Naive thymus-derived CD4-positive, alpha-beta T cell (primary cell): ENCODE results near the gene TRIM54. TPM values are rescaled to one million over a fixed set of nuclear protein-coding genes. Genes with fewer than 3 reads are reported as not detected.
A peak's percentile ranks its signal among the peaks of the same experiment; 100 is the strongest.
"Not testable (repeated sequence)": the region's sequence is repeated elsewhere in the genome, so short reads cannot be mapped to it uniquely, and the experiment has no call there.

Source experiments
- ATAC-seq: fragments of 150-1000 bp; cut with Tn5 transposase; 2 replicates; pipeline ENCODE4 v1.10.0; 2021; ENCODE audit warnings: mild to moderate bottlenecking, moderate library complexity
- CTCF ChIA-PET: fragments of 350-600 bp; sonication (Branson Sonifier 250); formaldehyde crosslinking; loops from one replicate; lab custom pipeline; 2021; ENCODE audit warnings: antibody characterized with exemption; lab: Charles Lee
- POLR2A ChIA-PET: fragments of 350-600 bp; sonication (Branson Sonifier 250); formaldehyde crosslinking; loops from one replicate; lab custom pipeline; 2021; ENCODE audit warnings: antibody characterized with exemption, inconsistent platforms; lab: Charles Lee
- DNase-seq, 9 donors: peaks; one replicate each; pipeline versions ENCODE4 v3.0.0 to v3.0.0-alpha.2; 2020 to 2022; ENCODE audit warnings: mixed read lengths in 1 of 9
- H3K27ac ChIP-seq: one replicate; pipeline ENCODE4 v1.7.0; 2013; ENCODE audit warnings: mild to moderate bottlenecking, low read depth, low read length, moderate library complexity
- H3K27me3 ChIP-seq, 2 donors: one replicate each; pipeline ENCODE4 v1.7.0; 2013; ENCODE audit warnings: low read length in 2 of 2, mild to moderate bottlenecking in 2 of 2, moderate library complexity in 2 of 2; ENCODE audit not compliant: control insufficient read depth in 2 of 2, insufficient read depth in 2 of 2
- H3K36me3 ChIP-seq, 3 experiments: 1 replicate in 2 of 3; 2 replicates in 1 of 3; pipeline ENCODE4 v1.7.0; 2013; ENCODE audit warnings: low read length in 3 of 3, mild to moderate bottlenecking in 3 of 3, moderate library complexity in 1 of 3; ENCODE audit not compliant: insufficient read depth in 3 of 3, control insufficient read depth in 2 of 3
- H3K4me1 ChIP-seq, 2 donors: one replicate each; pipeline ENCODE4 v1.7.0; 2013; ENCODE audit warnings: low read length in 2 of 2, mild to moderate bottlenecking in 2 of 2, moderate library complexity in 1 of 2; ENCODE audit not compliant: control insufficient read depth in 2 of 2, insufficient read depth in 2 of 2
- H3K4me3 ChIP-seq: 2 replicates; pipeline ENCODE4 v1.7.0; 2013; ENCODE audit warnings: mild to moderate bottlenecking, low read length
- H3K9me3 ChIP-seq, 3 experiments: 1 replicate in 2 of 3; 2 replicates in 1 of 3; pipeline ENCODE4 v1.7.0; 2013; ENCODE audit warnings: low read length in 3 of 3; ENCODE audit not compliant: control insufficient read depth in 2 of 3
- H3K27ac Mint-ChIP-seq, 9 donors: one replicate each; pipeline ENCODE4 v1.8.0; 2020 to 2022; ENCODE audit warnings: mixed read lengths in 9 of 9, mild to moderate bottlenecking in 8 of 9, moderate library complexity in 5 of 9, inconsistent platforms in 2 of 9
- H3K27me3 Mint-ChIP-seq, 5 donors: one replicate each; pipeline ENCODE4 v1.8.0; 2021 to 2022; ENCODE audit warnings: mixed read lengths in 5 of 5, mild to moderate bottlenecking in 1 of 5
- H3K36me3 Mint-ChIP-seq, 5 donors: one replicate each; pipeline ENCODE4 v1.8.0; 2020 to 2022; ENCODE audit warnings: mixed read lengths in 5 of 5, mild to moderate bottlenecking in 3 of 5, inconsistent platforms in 1 of 5
- H3K4me1 Mint-ChIP-seq, 7 donors: one replicate each; pipeline ENCODE4 v1.8.0; 2020 to 2022; ENCODE audit warnings: mixed read lengths in 7 of 7, mild to moderate bottlenecking in 3 of 7, inconsistent platforms in 1 of 7
- H3K4me3 Mint-ChIP-seq, 10 donors: one replicate each; pipeline ENCODE4 v1.8.0; 2020 to 2022; ENCODE audit warnings: mild to moderate bottlenecking in 10 of 10, mixed read lengths in 10 of 10, moderate library complexity in 6 of 10, inconsistent platforms in 2 of 10
- H3K9me3 Mint-ChIP-seq, 11 donors: one replicate each; pipeline ENCODE4 v1.8.0; 2020 to 2022; ENCODE audit warnings: mixed read lengths in 11 of 11, mild to moderate bottlenecking in 4 of 11, inconsistent platforms in 1 of 11, moderate library complexity in 1 of 11
- intact Hi-C, 2 donors: fragments of 100-400 bp; cut with micrococcal nuclease; formaldehyde crosslinking; loops; one replicate each; pipeline ENCODE4 v1.15.1; 2023
- polyA plus RNA-seq, 2 donors: library from polyadenylated mRNA; unstranded; fragments of 300-500 nt; fragmentation: Illumina TruSeq; gene quantifications; one replicate each; pipeline ENCODE4 v1.2.3, GENCODE V29; 2021
- total RNA-seq, 6 experiments: library from RNA in 5 of 6; stranded (reverse) in 5 of 6; gene quantifications; 1 replicate in 5 of 6; 2 replicates in 1 of 6; pipeline ENCODE4 v1.2.3 and lab custom pipeline; 2021 to 2026

TRIM54 gene
- total and polyA plus RNA-seq, 7 experiments from 2014 or later, result not detected

GRCh38 chr2:27298391-27299080 lies 16.3 kb downstream of the TRIM54 start:
- Mint-ChIP-seq H3K27me3 (peaks cover 3 to 12% (median 5%) of the 10 kb centered on the region in 5 donors), H3K9me3 (no peaks in the 10 kb centered on the region), H3K36me3 (no peaks in the 10 kb centered on the region), H3K27ac (no peak overlapping the region), H3K4me3 (no peak overlapping the region), H3K4me1 (peaks cover 0 to 6% (median 5%) of the 10 kb centered on the region in 7 donors)
- Histone ChIP-seq H3K4me1 (no peaks in the 10 kb centered on the region), H3K27ac (no peak overlapping the region), H3K27me3 (no peaks in the 10 kb centered on the region), H3K36me3 (no peaks in the 10 kb centered on the region), H3K9me3 (no peaks in the 10 kb centered on the region), H3K4me3 (no peak overlapping the region)
- CTCF ChIA-PET, result interaction anchor here (0.7 kb wide), 1 partner anchor 281 kb away, joined by 3 read pairs; no protein-coding TSS in a partner anchor
- intact Hi-C loops, result no loop called here
- POLR2A ChIA-PET, result no interaction called here
- DNase-seq, result no peak
- ATAC-seq, result no peak

GRCh38 chr2:27300606-27301005 lies 18.4 kb downstream of the TRIM54 start:
- peaks cover 14 to 26% (median 17%) of the 10 kb centered on the region in 5 donors for H3K27me3 Mint-ChIP-seq
- H3K27ac Mint-ChIP-seq, H3K27me3 ChIP-seq, H3K27ac ChIP-seq, H3K4me1 Mint-ChIP-seq, H3K4me3 ChIP-seq, POLR2A ChIA-PET, H3K4me3 Mint-ChIP-seq, ATAC-seq, DNase-seq, H3K36me3 Mint-ChIP-seq, H3K9me3 Mint-ChIP-seq, H3K4me1 ChIP-seq, H3K36me3 ChIP-seq, H3K9me3 ChIP-seq: not testable (repeated sequence)
- intact Hi-C loops, result loop anchor here in 1 of 2 donors (5.0 to 10.0 kb wide), 2 partner anchors 38 to 456 kb away; partner anchors contain the start of genes DPYSL5 and SLC30A3
- CTCF ChIA-PET, result interaction anchor here (1.7 kb wide), 1 partner anchor 23 kb away, joined by 6 read pairs; the partner anchor contains the start of gene MPV17

GRCh38 chr2:27303093-27304025 lies 21.1 kb downstream of the TRIM54 start:
- peak; percentile 76 for ATAC-seq
- H3K4me3 ChIP-seq, result peak overlapping the region; percentile 43
- no peaks in the 10 kb centered on the region for H3K9me3 ChIP-seq
- H3K36me3 ChIP-seq, result no peaks in the 10 kb centered on the region
- DNase-seq, result peak in 8 of 9 donors; percentile 32 to 62 (median 54)
- Mint-ChIP-seq H3K27me3 (peaks cover 13 to 34% (median 19%) of the 10 kb centered on the region in 5 donors), H3K9me3 (no peaks in the 10 kb centered on the region), H3K4me3 (peak overlapping the region; percentile 67 to 85 (median 80)), H3K4me1 (peaks cover 0 to 11% (median 9%) of the 10 kb centered on the region in 7 donors), H3K27ac (peak overlapping the region in 7 of 9 donors; percentile 18 to 83 (median 54)), H3K36me3 (peaks cover 0 to under 1% (median 0%) of the 10 kb centered on the region in 5 donors)
- peaks cover 0 to 6% of the 10 kb centered on the region in 2 donors for H3K27me3 ChIP-seq
- peaks cover 0 to 6% of the 10 kb centered on the region in 2 donors for H3K4me1 ChIP-seq
- ChIA-PET CTCF (interaction anchor here (0.6 to 2.3 kb wide), 31 partner anchors 10 to 1181 kb away, joined by 3 to 18 read pairs (median 4); partner anchors contain the start of genes MPV17 and TRIM54), POLR2A (interaction anchor here (0.6 to 1.8 kb wide), 4 partner anchors 19 to 525 kb away, joined by 3 to 11 read pairs (median 4); partner anchors contain the start of gene MPV17)
- intact Hi-C loops, result loop anchor here (1.0 to 10.0 kb wide), 9 partner anchors 23 to 459 kb away; partner anchors contain the start of genes DPYSL5 (in 1 of the 2), EIF2B4 (in 1 of the 2), SLC30A3 (in 1 of the 2) and SNX17 (in 1 of the 2)
- H3K27ac ChIP-seq, result peak overlapping the region; percentile 42

- intact Hi-C loops, result loop anchor here in 1 of 2 donors (5.0 to 10.0 kb wide), 2 partner anchors 42 to 460 kb away; partner anchors contain the start of genes DPYSL5 and SLC30A3
- H3K4me1 ChIP-seq, result peaks cover 0 to 6% of the 10 kb centered on the region in 2 donors
- H3K27ac ChIP-seq, result no peak overlapping the region
- ChIA-PET POLR2A (no interaction called here), CTCF (interaction anchor here (0.6 to 2.3 kb wide), 3 partner anchors 205 to 347 kb away, joined by 3 to 12 read pairs (median 4); no protein-coding TSS in a partner anchor)
- H3K9me3 Mint-ChIP-seq, result no peaks in the 10 kb centered on the region
- no peak for ATAC-seq
- H3K27me3 ChIP-seq, result peaks cover 0 to 6% of the 10 kb centered on the region in 2 donors
- no peak for DNase-seq
- H3K36me3 ChIP-seq, result peaks cover 0 to 9% (median 0%) of the 10 kb centered on the region in 3 experiments
- no peaks in the 10 kb centered on the region for H3K9me3 ChIP-seq
- H3K4me3 ChIP-seq, result no peak overlapping the region
- H3K4me3 Mint-ChIP-seq, result peak overlapping the region in 1 of 10 donors; percentile 9
- peaks cover 2 to 11% (median 5%) of the 10 kb centered on the region in 5 donors for H3K36me3 Mint-ChIP-seq
- H3K27me3 Mint-ChIP-seq, result peaks cover 13 to 25% (median 19%) of the 10 kb centered on the region in 5 donors
- peaks cover 0 to 11% (median 9%) of the 10 kb centered on the region in 7 donors for H3K4me1 Mint-ChIP-seq
- H3K27ac Mint-ChIP-seq, result no peak overlapping the region
Measured at GRCh38 chr2:27304488-27305240, 22.4 kb downstream of the TRIM54 start.

GRCh38 chr2:27305516-27305915 lies 23.3 kb downstream of the TRIM54 start:
- Histone ChIP-seq H3K9me3 (no peaks in the 10 kb centered on the region), H3K4me3 (no peak overlapping the region), H3K36me3 (peaks cover 0 to 11% (median 0%) of the 10 kb centered on the region in 3 experiments), H3K4me1 (peaks cover 0 to 6% of the 10 kb centered on the region in 2 donors), H3K27ac (no peak overlapping the region), H3K27me3 (peaks cover 0 to 6% of the 10 kb centered on the region in 2 donors)
- Mint-ChIP-seq H3K9me3 (no peaks in the 10 kb centered on the region), H3K4me3 (peak overlapping the region in 6 of 10 donors; percentile 15 to 59 (median 22)), H3K4me1 (peaks cover 0 to 14% (median 9%) of the 10 kb centered on the region in 7 donors), H3K36me3 (peaks cover 4 to 14% (median 8%) of the 10 kb centered on the region in 5 donors), H3K27me3 (peaks cover 13 to 25% (median 19%) of the 10 kb centered on the region in 5 donors), H3K27ac (no peak overlapping the region)
- CTCF ChIA-PET, result interaction anchor here (0.7 kb wide), 1 partner anchor 348 kb away, joined by 3 read pairs; no protein-coding TSS in a partner anchor
- POLR2A ChIA-PET, result interaction anchor here (0.5 kb wide), 1 partner anchor 123 kb away, joined by 3 read pairs; the partner anchor contains the start of gene NRBP1
- ATAC-seq (no peak), DNase-seq (no peak)
- intact Hi-C loops, result loop anchor here in 1 of 2 donors (10.0 kb wide), 1 partner anchor 461 kb away; the partner anchor contains the start of gene DPYSL5
